ENCODE results near the gene MT1E.
"Not testable (repeated sequence)": the region's sequence is repeated elsewhere in the genome, so short reads cannot be mapped to it uniquely, and the experiment has no call there.

MT1E gene

GRCh38 chr16:56674570-56674969, 49.0 kb downstream of the MT1E start:
- DNase-seq: not testable (repeated sequence)

- DNase-seq: peak; percentile 60
These were observed 50.2 kb downstream of the MT1E start for GRCh38 chr16:56675685-56676210.

Data from activated T-cell treated with anti-CD3 and anti-CD28 coated beads, Interleukin-2, amount 50 U/mL, for 1 hour (primary cell).